Peyer's patch (tissue), 4 donors: ENCODE measurements around the gene AAMDC.

Experiments
- CTCF ChIP-seq, 6 experiments: fragments of 450-650 bp in 4 of 6; fragments of 200-600 bp in 2 of 6; sonication (generic) in 1 of 6; IDR thresholded peaks; one replicate each; pipeline ENCODE4 v1.5.1; 2017 to 2019; ENCODE audit warnings: antibody characterized with exemption in 6 of 6, mild to moderate bottlenecking in 3 of 6, moderate library complexity in 1 of 6
- POLR2A ChIP-seq, 2 donors: fragments of 450-650 bp; IDR thresholded peaks; one replicate each; pipeline ENCODE4 v1.5.1; 2017; ENCODE audit warnings: antibody characterized with exemption in 2 of 2, mild to moderate bottlenecking in 2 of 2, moderate library complexity in 2 of 2

GRCh38 chr11:77806415-77806814 lies 14.5 kb upstream of the AAMDC start:
- TF ChIP-seq CTCF (IDR thresholded peaks at IDR 0.05): no peak
- no peak for TF ChIP-seq POLR2A (IDR thresholded peaks at IDR 0.05)
